GM18499 (cell line): ENCODE data around the gene CNTNAP2.

Source experiments
- ATAC-seq: cut with Tn5 transposase; IDR thresholded peaks from one replicate; pipeline ENCODE4 v1.9.1; 2021; ENCODE audit warnings: moderate number of reproducible peaks; ENCODE audit not compliant: insufficient read depth, unreplicated experiment

Gene CNTNAP2

DNA sequence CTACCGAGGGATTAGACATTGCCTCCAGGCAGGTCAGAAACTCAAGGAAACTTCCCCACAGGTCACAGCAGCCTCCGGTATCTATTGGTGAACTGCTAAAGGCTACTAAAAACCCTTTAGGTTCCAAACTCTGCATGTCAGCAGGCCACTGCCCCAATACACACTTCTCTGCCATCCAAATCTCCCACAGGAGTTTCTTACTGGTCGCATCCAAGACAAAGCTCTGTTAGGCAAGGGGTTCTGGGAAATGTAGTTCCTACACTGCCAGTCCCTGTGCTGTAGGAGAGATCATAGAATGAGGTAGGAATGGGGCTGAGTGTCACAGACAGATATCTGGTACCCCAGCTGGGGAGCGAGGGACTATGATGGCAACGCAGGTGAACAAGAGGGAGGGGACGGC is 1717.0 kb downstream of the CNTNAP2 start:
- no peak for ATAC-seq

DNA sequence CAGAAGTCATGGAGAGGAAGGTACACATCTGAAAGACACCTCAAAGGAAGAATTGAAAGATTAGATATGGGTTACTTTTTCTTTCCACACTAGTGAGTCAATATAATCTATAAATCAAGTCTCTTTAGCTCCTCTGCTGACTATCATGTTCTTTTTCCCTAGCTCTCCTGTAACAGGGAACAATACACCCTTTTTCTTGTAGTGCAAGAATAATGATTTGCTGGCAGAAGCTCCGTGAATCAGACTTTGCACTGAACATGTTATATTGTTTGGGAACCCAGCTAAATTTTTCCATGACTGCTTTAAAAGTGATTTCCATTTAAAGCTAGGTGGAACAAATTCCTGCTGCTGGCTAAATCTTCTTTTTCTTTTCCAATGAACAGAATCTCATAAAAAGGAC is 1717.4 kb downstream of the CNTNAP2 start:
- ATAC-seq = no peak

DNA sequence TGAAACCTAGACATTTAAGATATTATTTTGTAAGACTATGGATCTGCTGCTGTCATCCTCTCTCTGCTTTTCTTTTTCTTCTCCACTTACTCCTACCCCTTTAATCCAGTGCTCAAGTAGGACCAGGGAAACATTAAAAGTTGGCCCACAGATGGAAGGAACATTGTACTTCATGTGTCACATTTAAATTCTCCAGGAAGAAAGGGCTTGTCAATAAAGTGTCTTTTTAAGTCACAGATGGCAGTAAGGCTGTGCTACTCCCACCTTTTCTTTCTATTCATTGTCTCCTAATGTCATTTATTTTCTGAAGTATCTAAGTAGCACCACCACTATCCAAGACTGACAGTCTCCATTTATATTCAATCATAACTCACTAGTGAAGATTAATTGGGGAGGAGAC is 1736.2 kb downstream of the CNTNAP2 start:
- no peak for ATAC-seq

DNA sequence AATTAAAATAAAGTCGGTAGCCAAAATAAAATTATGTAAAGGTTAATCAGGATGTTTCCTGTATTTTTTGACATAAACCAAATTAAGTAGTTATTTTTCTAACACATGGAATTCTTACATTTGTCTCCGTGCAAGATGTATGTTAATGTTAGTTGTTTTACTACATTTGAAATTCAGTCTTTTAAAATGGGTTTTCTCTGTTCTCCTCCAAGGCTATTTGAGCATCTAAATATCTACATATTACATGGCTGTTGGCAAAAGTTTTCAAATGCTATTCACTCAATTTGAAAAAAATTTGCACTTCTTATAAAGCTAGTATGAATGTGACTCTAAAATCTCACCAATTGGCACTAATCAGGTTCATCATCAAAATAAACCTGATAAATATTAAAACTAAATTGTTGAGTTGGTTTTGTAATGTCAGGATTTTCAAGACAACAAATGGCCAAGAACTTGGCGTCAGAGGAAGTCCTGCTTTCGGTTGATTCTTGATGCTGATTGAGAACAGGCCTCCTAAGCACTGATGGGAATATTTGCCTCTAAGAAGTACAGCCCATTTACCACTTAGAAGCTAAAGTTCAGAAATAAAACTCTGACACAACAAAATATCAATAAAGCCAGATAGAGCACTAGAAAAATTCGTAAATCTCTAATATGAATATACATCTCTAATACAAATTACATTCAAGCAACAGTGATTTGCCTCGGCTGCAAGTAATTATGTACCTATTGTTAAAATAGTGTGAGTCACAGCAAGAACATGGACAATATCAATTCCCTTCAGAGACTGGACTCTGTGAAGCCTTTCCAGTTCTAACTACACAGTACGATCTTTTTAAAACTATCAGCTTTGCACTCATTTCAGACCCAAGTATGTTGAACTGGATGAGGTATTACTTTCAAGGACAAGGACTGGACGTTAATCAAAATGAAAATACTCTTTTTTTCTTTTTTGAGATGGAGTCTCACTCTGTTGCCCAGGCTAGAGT is 1740.8 kb downstream of the CNTNAP2 start:
- ATAC-seq = no peak

DNA sequence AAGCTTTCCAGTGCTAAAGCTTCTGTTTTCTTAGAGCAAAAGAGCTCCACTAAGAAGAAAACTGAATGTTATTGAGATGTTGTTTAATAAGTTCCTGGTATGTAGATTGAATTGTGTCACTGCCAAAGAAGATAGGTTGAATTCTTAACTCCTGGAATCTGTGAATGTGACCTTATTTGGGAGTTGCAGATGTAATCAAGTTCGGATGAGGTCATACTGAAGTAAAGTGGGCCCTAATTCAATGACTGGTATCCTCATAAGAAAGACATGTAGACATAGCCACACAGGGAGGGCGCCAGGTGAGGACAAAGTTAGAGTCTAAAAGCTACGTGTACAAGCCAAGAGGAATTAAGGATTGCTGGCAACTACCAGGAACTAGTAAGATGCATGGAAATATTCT is 1741.8 kb downstream of the CNTNAP2 start:
- no peak for ATAC-seq

DNA sequence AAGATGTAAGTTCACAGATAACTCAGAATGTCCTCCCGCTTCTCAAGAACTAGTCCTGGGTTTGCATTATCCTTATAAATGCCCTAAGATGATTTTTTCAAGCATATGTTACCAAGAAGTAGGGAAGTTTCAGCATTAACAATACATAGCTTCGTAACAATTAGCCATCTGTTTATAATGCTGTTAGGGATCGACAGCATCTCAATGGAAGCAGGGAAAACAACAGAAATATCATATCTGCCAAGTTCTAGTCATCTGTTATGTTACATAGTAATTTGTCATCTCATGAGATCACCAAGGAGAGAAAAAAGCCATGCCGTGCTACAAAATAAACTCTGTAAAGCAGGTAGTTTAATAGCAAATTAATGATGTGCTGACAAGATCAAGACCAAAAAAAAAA is 1742.4 kb downstream of the CNTNAP2 start:
- no peak for ATAC-seq

DNA sequence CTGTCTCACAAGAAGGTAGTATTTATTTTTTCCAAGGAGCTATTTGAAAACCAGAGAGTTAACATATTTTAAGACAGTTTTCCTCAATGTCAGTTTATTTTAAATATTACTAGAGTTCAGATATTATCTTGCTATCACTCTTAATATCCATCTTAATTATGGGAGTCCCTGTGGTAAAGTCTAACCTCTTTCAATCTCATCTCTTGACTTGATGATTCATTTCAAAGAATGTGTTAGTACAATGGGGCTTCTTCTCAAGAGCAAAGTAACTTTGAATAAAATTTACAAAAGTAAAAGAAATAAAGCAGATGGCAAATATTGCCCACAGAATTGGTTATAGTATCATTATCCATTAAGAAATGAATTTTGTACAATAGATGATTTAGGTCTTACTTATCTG is 1742.9 kb downstream of the CNTNAP2 start:
- ATAC-seq = no peak

DNA sequence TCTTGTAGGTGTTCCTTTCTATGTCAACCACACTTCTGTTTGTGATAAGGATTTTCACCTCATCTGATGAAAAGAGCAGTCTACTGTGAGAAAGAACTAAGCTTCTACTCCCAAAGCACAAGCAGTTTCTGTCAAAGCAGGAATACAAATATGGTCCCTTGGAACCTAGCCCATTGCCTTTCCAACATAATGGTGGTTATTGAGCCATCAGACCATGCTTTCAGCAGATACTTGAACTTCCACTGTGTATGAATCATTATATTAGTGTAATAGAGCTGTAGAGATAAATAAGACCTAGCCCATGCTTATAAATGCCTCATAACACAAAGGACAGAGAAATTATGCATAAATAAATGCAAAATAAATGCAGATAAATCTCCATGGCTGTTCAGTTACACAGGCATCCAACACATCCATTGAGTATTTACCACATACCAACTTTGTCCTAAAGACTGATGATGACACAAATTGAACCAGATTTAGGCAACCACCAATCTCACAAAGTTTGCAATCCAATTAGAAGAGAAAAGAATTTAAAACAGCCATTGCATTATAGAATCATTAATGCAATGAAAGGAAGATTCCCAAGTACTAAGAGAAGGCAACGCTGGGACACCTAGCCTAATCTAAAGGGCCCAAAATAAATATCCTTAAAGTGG is 1744.6 kb downstream of the CNTNAP2 start:
- no peak for ATAC-seq

DNA sequence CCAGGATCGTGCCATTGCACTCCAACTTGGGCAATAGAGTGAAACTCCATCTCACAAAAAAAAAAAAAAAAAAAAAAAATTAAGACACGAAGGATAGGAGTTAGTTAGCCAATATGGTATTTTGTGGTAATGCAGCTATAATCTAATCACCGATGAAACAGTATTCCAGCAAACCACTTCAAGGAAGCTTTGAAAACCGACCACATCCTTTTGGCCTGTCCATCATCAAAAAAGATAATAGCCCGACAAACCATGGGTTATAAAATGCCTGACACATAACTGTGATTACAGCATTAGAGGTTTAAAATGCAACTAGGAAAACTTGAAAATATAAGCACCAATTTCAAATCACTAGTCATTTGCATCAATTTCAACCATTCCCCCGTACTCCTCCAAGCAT is 1745.3 kb downstream of the CNTNAP2 start:
- no peak for ATAC-seq

DNA sequence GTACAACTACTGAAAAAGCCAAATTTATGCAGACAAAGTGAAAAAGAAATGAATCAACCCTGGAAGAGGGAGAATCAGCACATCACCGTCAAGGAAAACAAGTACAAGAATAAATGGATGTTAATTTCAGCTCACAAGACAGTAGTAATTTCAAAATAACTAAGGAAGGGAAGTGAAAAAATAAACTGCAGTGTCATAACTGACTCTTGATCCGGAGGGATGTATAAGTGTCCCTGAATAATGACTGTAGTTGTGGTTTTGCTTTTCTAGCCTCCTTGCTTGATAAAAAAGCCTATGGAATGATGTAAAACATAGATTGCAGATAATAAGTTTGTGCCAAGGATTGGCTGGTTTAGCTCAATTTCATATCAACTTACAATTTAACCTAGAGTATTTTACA is 1752.9 kb downstream of the CNTNAP2 start:
- no peak for ATAC-seq

DNA sequence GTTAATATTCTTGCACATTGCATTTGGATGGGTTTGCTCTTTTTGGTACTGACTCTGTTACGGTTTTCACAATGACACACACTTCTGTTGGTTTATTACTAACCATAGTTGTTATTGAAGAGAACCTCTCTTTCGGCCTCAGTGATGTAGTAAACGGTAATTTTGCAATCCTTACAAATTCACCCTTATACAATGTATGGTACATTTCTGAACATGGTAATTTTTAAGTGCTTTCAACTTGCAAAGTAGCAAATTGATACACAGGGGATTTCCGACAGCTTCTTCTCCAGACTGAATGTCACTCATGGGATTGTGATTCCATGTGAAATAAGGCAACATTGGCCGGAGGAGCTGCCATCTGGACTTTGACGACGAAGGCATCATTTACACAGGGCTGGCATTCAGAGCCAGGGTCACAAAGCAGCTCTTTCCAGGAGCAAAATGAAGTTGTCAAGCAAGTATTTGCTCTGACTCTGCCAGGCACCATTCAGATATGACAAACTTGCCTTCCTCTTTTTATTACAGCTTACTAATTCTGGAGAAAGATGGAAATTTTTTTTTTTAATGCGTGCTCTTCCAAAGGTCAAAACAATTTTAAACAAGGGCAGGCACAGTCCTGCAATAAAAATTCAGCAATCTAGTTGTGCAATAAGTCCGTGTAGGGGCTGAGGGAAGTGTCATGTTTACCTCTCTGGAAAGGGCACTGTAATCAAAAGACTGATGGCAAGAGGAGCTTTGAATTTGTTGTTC is 1762.5 kb downstream of the CNTNAP2 start:
- no peak for ATAC-seq

DNA sequence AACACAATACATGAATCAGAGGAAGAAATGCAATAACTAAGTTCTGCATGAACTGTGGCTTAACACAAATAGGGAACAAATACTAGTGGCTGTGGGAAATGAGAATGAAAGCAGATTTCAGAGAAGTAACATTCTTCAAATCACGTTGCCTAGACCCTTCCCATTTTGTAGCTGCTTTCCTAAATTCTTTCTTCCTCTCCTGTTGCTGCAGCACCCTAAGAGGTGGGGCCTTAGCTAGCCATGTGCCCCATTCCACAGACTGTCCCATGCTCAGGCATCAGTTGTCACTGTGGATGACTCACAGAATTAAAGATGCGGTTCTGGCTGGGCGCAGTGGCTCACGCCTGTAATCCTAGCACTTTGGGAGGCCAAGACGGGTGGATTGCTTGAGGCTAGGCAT is 1769.3 kb downstream of the CNTNAP2 start:
- ATAC-seq = no peak

DNA sequence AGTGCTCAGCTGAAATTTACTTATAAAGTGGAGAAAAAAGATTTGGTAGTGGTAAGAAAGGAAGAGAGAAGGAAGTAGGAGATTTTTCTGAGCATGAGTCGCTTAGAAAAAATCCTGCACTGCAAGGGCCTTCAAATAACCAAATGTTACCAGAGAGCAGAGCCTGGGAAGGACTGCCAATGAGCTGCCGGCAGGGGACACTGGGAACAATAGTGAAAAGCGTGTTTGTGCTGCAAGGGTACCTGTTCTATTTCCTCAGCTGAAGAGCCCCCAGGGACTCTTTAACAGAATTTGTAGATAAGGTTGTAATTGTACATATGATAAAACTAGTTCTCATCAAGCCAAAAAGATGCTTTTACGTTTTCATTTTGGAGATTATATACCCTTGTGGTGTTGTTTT is 1777.7 kb downstream of the CNTNAP2 start:
- no peak for ATAC-seq

DNA sequence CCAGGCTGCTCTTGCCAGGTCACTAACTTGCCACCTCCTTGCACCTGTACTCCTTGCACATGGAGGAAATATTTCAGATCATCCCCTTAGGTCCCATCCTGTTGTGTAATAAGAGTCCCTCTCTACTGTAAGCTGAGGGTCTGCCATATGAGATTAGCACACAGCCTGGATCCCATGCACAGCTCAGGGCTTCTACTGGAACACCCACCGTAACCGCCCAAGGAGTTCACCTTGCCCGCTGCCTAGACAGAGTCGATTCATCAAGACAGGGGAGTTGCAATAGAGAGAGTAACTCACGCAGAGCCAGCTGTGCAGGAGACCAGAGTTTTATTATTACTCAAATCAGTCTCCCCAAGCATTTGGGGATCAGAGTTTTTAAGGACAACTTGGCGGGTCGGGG is 1779.5 kb downstream of the CNTNAP2 start:
- no peak for ATAC-seq

DNA sequence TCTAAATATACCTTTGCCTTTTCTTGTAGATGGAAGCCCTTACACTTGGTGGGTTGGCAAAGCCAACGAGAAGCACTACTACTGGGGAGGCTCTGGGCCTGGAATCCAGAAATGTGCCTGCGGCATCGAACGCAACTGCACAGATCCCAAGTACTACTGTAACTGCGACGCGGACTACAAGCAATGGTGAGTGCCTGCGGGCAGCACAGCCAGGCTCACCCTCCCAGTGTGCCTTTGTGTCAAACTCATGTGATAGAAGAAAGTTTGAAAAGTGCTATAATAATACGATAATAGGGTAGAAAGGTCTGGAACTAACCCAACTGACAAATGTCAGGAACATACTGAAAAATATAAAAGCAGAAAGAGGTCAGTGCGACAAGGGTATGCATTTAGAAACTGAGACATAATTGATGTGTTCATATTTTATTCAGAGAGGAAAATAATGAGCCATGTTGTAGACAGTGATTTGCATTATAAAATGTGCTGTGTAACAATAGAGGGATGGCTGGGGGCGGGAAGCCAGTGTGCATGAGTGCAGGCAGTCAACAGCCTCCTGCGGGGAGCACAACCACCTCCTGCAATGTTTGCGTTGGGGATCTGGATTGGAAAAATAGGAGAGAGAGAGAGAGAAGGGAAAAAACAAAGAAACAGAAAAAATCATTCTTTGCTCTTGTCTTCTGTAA is 1787.1 kb downstream of the CNTNAP2 start:
- no peak for ATAC-seq

DNA sequence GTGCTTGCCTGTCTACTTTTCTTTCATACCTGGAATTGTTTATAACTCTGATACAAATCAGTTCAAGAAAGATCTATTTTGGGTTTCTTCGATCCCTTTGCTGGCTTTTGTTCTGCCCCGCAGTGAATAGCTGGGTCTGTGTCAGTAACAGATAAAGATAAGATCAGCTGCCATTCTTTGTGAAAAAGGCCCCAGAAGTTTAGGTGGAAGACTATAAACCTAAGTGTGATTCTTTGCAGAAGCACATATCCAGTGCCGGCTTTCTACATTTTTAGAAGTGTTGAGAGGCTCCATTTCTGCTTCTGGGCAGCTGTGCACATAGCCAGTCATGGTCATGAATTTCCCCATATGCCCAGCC is 1787.6 kb downstream of the CNTNAP2 start:
- no peak for ATAC-seq

DNA sequence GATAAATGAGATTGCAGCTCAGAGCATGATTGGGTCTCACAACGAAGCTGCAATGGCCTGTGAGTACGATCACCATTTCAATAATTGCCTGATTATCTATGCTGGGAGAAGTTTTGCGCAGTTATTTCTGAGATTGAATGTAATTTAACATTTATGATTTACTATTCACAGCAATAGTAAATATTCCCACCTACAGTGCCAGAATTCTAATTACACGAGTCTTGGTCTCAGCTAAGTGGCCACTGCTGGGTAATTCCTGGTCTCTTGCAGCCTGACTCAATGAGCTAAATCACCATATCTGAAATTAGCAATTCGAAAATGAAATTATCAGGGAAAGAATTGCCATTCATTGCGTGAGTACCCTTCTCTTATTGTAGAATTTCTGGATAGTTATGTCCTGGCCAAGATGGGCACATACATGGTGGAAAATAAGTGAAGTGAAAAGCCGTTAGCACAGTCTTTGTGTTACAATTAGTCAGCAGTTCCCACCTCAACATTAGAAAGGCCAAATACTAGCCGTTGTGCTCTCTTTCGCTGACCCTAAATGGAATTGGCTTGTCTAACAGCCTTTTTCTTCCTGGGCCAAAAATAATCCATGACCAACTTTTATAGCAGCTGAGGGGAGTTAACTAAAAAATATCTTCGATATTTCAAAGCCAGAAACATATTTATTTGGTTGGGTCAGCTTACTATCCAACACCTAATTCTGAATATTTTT is 1793.0 kb downstream of the CNTNAP2 start:
- ATAC-seq = no peak

DNA sequence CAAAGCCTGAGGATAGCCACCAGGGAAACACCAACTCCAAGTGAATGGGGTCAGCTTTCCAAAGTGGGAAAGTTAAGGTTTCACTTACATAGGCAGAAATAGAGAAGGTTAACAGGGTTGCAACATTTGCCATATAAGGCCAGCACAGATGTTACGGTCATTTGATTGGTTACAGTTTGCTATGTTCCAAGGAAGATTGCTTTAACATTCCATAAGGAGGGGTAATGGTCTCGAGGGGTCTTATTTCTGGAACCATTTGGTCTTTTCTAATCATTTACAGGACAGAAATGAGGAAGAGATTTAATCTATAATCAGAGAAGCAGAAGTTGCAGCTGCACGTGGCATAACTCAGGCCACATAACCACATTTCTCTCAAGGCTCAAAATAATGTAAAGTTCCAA is 1794.6 kb downstream of the CNTNAP2 start:
- no peak for ATAC-seq

DNA sequence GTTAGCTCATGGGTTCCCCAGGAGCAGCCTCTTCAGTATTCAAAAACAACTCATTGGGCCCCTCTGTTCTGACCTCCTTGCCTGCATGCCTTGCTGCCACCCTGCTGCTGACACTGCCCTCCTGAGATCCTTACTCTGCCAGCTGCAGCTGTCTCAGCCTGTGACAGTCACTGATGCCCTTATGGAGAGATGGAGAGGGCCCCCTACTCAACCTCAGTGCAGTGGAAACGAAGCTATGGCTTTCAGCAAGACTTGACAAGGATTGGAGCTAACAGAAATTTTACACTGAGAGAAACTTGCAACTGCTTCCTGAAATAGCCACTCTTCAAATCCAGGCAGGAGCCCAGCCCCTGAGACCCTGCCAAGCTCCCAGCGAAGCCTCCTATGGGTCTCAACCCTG is 1795.7 kb downstream of the CNTNAP2 start:
- ATAC-seq = no peak
